LHCN-M2 (cell line): ENCODE data around the gene ARPC5L. TPM values are rescaled to one million over a fixed set of nuclear protein-coding genes. Genes with fewer than 3 reads are reported as not detected.

Experiments used
- DNase-seq: peaks from one replicate; pipeline ENCODE4 v3.0.0-alpha.2; 2012; ENCODE audit warnings: low read depth
- total RNA-seq: library from RNA; depleted of rRNA; stranded (reverse); fragments of >200 nt; gene quantifications from 2 replicates; pipeline ENCODE4 v1.2.3, GENCODE V29; 2014; rRNA removed

ARPC5L gene
- total RNA-seq, 1 experiment from 2014 or later = 39.0 TPM

- DNase-seq = no peak
Observed at GRCh38 chr9:124890179-124890578, 28.2 kb downstream of the ARPC5L start.

GRCh38 chr9:124894035-124894740 is 32.3 kb downstream of the ARPC5L start:
- no peak for DNase-seq

- peak; percentile 44 for DNase-seq
Observed at GRCh38 chr9:124894741-124895170, 32.8 kb downstream of the ARPC5L start.

- peak; percentile 73 for DNase-seq
Observed at GRCh38 chr9:124897570-124898460, 35.9 kb downstream of the ARPC5L start.

- DNase-seq = no peak
Observed at GRCh38 chr9:124899845-124900244, 37.9 kb downstream of the ARPC5L start.

GRCh38 chr9:124906966-124907365 is 45.0 kb downstream of the ARPC5L start:
- no peak for DNase-seq

GRCh38 chr9:124908098-124908497 is 46.2 kb downstream of the ARPC5L start:
- no peak for DNase-seq

- DNase-seq = no peak
Observed at GRCh38 chr9:124911766-124912165, 49.8 kb downstream of the ARPC5L start.

- no peak for DNase-seq
Observed at GRCh38 chr9:124913378-124913777, 51.4 kb downstream of the ARPC5L start.

- no peak for DNase-seq
Observed at GRCh38 chr9:124914753-124915405, 52.9 kb downstream of the ARPC5L start.

GRCh38 chr9:124920394-124920793 is 58.5 kb downstream of the ARPC5L start:
- peak; percentile 5 for DNase-seq

Other genes starting within 250 kb of the ARPC5L start
- gene NR6A1, start 90.8 kb upstream of the ARPC5L start, total RNA-seq = 1.1 and 1.3 TPM in 2 replicates
- gene OLFML2A, start 85.0 kb upstream of the ARPC5L start, total RNA-seq = 6.2 and 14.2 TPM in 2 replicates
- gene WDR38, start 8.7 kb upstream of the ARPC5L start, total RNA-seq = not detected in 2 replicates
- 2,204 and 2,858 TPM in 2 replicates for gene RPL35, start 173 bp upstream of the ARPC5L start, total RNA-seq
- gene GOLGA1, start 79.0 kb downstream of the ARPC5L start, total RNA-seq = 11.7 and 12.2 TPM in 2 replicates